ENCODE measurements around the gene CPLX3. TPM values are rescaled to one million over a fixed set of nuclear protein-coding genes. Genes with fewer than 3 reads are reported as not detected.

CPLX3 gene
- total RNA-seq, 1 donor from 2014 or later, result 0.67 TPM

DNA sequence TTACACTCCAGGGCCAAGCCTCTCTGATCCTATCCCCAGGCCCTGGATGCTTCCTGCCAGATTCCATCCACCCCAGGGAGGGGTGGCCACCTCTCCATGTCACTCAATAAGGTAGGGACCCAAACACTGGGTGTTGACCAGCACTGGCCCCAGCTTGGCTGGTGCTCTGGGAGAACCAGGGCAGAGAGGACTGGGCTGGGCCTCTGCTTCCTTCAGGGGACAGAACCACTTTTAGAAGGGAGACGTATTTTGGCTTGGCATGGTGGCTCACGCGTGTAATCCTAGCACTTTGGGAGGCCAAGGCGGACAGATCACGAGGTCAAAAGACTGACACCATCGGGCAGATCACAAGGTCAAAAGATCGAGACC is 4.7 kb upstream of the CPLX3 start:
- DNase-seq (ENCODE audit: low spot score), result no peak
- intact Hi-C loops (cut with DNase I), result no loop called here

DNA sequence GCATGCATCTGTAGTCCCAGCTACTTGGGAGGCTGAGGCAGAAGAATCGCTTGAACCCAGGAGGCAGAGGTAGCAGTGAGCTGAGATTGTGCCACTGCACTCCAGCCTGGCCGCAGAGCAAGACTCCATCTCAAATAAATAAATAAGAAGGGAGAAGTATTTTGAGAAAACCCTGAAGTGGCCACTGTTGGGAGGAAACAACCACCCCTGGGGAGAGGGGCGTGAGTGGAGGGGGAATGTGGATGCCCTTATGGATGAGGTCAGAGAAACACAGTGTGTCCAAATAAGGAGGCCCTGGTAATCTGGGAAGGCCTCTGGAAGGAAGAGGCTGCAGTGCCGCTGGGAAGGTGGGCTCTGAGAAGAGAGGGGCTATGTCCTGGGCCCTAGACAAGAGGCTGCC is 4.2 kb upstream of the CPLX3 start:
- DNase-seq (ENCODE audit: low spot score), result no peak
- intact Hi-C loops (cut with DNase I), result no loop called here

DNA sequence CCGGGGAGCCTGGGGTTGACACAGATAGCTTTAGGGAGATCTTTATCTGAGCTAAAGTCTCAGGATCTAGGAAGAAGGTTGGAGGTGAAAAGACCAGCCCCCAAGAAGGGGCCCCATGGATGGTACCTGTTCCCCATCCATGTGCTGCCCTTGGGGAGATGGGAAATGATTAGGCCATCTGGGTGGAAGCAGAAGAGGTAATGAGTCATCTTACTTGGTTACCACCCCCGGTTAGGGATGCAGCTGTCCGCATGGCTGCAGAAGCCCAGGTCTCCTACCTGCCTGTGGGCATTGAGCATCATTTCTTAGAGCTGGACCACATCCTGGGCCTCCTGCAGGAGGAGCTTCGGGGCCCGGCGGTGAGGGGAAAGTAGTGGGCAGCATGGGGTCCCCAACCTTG is 3.1 kb upstream of the CPLX3 start:
- no peak for DNase-seq (ENCODE audit: low spot score)

DNA sequence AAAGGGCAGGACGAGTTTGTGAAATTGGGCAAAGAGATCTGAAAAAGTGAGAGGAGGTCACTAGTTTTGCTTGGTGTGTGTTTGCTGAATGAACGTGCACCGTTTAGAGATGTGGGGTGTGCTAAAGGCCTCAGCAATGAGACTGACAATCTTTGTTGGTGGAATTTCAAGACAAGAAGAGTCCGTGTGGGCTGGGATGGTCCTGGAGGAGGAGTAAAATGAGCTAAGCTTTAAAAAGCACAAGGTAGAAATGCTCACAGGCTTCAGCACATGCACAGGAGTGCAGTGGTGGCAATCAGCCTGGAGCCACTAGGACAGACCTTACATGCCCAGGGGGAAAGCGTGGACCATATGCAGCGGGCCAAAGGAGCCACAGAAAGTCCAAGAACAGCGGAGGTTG is 1.5 kb upstream of the CPLX3 start:
- no peak for DNase-seq (ENCODE audit: low spot score)
- intact Hi-C loops (cut with DNase I), result no loop called here

More for the DNA sequence above, 3.1 kb upstream of the CPLX3 start:
- intact Hi-C loops (cut with DNase I), result no loop called here

DNA sequence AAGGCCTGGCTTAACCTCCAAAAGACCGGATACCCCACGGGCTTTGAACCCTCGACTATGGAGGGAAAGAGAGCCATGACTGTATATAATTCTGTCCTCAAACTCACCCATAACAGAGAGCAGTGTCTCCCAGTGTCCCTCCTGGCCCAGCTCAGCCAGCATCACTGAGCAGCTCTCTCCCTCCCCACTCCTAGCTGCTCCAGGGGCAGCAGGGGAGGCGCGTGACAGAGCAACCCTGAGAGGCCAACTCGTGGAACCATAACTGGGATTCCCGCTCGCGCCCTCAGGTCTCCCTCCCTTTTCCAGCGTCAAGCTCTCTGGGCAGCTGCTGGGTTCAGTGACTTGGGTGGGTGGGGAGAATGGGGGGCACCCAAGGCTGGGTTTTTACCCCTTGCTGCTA is 561 bp upstream of the CPLX3 start:
- DNase-seq (ENCODE audit: low spot score), result no peak

DNA sequence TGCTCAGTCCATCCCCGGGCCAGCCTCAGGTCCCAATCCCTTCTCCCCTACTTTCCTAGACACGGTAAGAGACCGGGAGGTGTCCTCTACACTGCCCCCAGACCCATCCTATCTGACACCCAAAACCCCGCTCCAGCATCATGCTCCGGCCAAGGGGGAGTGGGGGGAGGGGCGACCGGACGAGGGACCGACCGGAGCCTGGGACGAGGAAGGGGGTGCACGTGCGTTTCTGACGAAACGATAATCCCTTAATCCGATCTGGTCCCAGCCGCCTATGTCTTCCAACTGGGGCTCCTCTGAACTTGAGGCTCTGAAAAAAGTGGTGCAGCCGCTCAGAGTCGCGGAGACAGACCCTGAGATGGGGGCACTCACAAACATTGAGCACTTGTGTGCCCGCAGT is 494 bp downstream of the CPLX3 start:
- DNase-seq (ENCODE audit: low spot score), result no peak
- intact Hi-C loops (cut with DNase I), result no loop called here

More for the DNA sequence above, 561 bp upstream of the CPLX3 start:
- intact Hi-C loops (cut with DNase I), result no loop called here

DNA sequence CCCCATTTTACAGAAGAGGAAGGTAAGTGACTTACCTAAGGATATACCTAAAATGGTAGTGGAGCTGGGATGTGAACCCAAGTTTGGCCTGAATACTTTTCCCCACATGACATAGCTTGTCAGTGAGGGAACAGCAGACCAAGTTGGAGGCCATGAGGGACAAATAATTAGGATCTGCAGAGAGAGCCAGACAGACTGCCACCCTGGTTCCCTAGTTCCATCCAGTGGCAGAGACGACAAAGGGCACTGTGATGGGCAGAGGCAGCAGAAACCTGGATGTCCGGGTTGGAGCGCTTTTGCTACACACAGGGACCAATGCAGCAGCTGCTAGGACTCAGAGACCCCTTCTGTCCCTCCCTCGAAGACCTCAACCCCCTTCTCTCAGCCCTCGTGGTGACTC is 1.2 kb downstream of the CPLX3 start:
- intact Hi-C loops (cut with DNase I), result no loop called here
- no peak for DNase-seq (ENCODE audit: low spot score)

DNA sequence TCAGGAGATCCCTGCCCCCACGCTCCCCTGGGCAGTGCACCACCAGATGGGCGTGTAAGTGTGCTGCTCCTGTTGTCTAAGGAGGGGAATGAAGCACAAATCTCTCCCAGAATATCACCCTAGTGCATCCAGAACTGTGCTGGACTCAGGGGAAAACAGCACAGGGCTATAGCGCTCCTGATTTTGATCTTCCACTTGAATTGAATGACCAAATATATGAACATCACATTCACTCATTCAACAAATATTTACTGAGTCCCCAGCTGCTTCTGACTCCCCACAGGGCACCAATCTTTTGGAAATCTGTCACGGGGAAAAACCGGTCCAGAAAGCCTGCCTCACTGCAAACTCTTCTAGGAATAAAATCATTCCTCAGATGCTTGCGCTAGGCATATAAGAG is 2.4 kb downstream of the CPLX3 start:
- intact Hi-C loops (cut with DNase I), result no loop called here
- no peak for DNase-seq (ENCODE audit: low spot score)

DNA sequence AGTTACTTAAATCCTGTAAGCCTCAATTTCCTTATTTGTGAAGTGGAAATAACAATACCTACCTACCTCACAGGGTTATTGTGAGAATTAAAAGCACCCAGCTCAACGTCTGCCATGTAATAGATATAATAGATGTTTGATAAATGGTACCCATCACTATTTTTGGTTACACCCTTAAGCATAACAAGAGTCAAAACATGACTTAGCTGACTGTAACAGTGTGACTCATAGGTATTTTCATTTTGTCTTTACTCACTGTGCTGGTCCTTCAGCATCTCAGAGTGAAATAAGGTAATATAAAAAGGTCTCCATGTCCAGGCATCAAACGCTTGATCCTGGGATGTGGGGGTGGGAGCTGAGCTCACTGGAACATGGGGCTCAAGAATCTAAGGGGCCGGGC is 3.1 kb downstream of the CPLX3 start:
- intact Hi-C loops (cut with DNase I), result no loop called here
- no peak for DNase-seq (ENCODE audit: low spot score)

DNA sequence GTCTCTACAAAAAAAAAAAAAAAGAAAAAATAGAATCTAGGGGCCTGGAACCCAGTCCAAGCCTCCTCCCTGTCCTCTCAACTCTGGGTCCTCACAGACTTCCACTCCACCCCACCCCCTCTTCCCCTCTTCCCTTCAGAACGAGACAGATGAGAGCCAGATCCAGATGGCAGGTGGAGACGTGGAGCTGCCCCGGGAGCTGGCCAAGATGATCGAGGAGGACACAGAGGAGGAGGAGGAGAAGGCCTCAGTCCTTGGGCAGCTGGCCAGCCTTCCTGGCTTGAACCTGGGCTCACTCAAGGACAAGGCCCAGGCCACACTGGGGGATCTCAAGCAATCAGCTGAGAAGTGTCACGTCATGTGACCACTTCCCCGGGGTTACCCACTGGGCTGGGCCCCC is 3.6 kb downstream of the CPLX3 start:
- intact Hi-C loops (cut with DNase I), result no loop called here

DNA sequence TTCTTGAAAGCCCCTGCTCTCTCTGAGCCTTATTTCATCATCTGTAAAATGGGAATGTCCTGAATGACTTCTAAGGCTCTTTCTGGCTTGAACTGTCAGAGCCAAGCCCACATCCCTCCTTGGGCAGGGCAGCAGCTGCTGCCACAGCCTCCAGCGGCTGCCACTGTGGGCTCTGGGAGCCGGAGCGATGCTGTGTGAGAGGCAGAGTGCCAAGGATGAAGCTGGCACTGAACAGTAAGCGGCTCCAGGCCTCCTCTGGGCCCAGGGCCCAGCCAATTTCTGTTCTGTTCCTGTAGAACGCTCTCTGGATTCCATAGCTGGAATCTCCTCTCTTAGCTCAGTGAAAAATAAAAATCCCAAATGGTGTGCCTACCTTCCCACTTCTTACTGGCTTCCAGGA is 4.4 kb downstream of the CPLX3 start:
- DNase-seq (ENCODE audit: low spot score), result no peak
- intact Hi-C loops (cut with DNase I), result no loop called here

More for the DNA sequence above, 3.6 kb downstream of the CPLX3 start:
- no peak for DNase-seq (ENCODE audit: low spot score)

DNA sequence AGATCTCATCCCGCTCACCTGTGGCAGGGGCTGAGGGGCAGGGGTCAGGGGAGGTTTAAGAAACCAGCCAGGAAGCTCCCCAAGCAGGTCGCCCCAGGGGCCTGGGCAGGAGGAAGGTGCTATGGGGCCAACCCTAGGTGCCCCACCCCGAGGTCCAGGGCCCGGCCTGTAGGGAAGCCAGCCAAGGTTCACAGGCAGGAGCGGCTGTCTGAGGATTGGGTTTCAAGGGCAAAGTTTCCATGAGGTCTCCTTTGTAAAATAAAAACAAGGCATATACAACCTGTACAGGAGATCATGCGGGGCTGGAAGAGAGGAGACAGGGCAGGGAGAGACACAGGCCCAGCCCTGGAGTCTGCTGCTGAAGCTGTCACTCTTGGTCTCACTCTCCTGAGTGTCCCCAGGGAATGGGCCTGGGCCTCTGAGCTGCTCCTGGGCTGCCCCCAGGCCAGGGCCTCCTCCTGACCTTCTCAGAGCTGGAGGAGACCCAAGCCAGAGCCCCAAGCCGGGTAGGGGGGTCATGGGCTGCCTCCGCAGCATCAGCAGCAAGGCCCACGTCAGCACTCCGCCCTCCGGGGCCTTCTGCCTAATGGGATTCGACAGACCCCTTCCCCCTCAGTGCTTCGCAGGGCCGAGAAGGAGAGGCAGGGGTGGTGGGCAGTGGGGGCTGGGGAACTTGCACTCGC is 5.5 kb downstream of the CPLX3 start:
- intact Hi-C loops (cut with DNase I), result no loop called here

DNA sequence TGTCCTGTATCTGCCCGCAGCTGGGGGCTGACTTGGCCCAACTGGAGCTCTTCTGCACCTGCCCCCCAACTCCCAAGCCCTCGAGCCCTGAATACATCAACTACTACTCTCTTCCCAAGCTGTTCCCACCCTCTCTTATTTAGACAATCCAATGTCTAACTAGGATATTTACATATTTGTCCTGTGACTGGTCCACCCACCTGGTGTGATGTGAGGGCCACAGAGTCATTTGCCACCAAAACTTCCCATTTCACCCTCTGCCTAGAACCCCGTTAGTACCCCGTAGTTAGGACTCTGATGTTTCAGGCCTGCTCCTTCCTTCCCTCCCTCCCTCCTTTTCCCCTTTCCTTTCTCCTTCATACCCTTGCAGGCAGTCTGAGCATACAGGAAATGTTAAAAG is 6.4 kb downstream of the CPLX3 start:
- DNase-seq (ENCODE audit: low spot score), result no peak

More for the DNA sequence above, 5.5 kb downstream of the CPLX3 start:
- DNase-seq (ENCODE audit: low spot score), result no peak

DNA sequence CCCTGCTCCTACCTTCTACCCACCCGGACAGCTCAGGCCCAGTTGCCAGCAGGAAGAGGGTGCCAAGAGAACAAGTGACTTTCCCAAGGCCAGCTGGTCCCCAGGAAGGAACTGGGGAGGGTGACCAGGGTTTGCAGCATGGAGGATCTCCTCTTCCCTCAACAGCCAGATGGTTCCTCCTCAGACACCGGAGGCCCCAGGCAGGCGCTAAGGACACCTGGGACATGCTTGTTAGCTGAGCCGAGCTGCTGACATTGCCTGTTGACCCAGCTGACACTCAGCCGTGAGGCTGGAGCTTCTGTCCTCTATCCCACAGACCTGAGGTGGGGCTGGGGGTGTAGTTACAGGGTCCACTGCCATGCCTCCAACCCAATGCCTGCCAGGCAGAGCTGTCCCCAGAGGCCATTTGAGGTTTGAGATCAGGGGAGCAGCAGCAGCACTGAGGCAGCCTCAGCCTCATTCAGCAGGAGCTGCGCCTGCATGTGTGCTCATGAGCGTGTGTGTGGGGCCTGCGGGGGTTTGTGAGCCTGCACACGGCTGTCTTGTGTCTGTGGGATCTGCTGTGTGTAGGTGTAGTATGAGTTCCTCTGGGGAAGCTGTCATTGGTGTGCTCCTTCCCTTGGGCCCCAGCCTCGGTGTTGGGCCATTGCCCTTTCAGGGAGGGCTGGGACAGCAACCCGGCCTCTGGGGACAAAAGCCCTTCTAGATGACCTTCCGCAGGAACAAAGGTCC is 7.1 kb downstream of the CPLX3 start:
- no peak for DNase-seq (ENCODE audit: low spot score)
- intact Hi-C loops (cut with DNase I), result no loop called here

More for the DNA sequence above, 6.4 kb downstream of the CPLX3 start:
- intact Hi-C loops (cut with DNase I), result no loop called here

DNA sequence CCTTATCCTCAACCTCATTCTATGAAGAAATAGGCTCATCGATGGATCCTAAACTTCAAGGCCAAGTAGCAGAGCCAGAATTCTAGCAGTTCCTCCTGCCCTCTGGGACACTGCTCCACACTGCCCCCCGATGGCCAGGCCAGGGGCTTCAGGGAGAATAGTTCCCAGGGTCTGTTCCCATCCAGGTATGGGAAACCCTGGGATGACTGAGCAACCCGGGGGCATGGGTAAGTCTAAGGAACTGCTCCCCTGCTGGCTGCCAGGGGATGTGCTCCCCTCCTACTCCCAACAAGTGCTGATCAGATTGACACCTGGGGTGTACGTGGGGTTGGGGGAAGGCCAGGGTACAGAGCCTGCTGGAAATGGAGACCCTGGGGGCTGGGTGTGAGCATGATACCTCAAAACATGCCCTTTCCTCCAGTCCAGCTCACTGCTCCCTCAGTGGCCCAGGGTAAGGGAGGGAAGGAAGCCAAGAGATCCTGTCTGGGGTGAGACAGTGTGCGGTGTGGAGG is 8.9 kb downstream of the CPLX3 start:
- no peak for DNase-seq (ENCODE audit: low spot score)
- intact Hi-C loops (cut with DNase I), result loop anchor here (5.0 kb wide), 1 partner anchor 63 kb away; no protein-coding TSS in a partner anchor

DNA sequence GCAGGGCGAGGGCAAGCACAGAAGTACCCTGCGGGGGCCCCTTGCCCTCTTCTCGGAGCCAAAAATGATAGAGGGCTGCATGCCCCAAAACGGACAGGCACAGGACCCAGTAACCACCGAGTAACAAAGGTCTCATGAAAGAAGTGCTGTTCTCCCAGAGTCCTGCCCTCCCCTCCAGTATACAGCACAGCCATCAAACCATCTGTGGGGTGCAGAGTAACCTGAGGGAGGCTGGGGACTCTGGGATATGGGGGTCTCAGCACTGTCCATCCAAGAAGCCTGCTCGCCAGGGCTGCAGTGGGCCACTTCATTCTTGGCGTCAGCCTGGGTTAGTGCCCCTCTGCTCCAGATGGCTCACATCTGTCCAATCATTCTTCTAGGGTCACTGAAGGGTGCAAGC is 10.4 kb downstream of the CPLX3 start:
- DNase-seq (ENCODE audit: low spot score), result no peak
- intact Hi-C loops (cut with DNase I), result loop anchor here (5.0 kb wide), 1 partner anchor 65 kb away; no protein-coding TSS in a partner anchor

DNA sequence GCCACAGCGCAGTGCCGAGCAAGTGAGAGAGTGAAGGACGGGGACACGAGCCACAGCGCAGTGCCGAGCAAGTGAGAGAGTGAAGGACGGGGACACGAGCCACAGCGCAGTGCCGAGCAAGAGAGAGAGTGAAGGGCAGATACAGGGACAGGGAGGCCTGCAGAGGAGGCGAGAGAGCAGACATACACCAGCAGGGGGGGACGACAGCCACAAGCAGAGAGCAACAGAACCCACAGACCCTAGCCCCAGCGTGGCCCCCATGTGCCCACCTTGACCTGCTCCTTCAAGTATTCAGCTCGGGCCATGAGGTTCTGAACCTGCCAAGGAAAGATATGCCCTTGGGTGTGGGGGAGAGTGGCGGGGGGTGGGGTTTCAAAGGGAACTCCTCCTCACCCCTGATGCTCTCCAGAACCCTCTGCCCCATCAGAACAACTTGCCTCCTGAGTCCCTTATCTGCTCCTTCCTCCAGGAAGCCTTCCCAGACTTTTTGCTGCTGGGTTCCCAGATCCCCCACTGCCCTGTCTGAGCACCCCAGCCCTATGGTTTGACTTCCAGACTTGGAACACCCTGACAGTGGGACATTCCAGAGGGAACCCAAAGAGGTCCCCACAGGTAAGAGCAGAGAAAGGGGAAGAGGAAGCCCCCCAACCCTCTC is 11.2 kb downstream of the CPLX3 start:
- intact Hi-C loops (cut with DNase I), result loop anchor here (5.0 kb wide), 1 partner anchor 65 kb away; no protein-coding TSS in a partner anchor
- no peak for DNase-seq (ENCODE audit: low spot score)

DNA sequence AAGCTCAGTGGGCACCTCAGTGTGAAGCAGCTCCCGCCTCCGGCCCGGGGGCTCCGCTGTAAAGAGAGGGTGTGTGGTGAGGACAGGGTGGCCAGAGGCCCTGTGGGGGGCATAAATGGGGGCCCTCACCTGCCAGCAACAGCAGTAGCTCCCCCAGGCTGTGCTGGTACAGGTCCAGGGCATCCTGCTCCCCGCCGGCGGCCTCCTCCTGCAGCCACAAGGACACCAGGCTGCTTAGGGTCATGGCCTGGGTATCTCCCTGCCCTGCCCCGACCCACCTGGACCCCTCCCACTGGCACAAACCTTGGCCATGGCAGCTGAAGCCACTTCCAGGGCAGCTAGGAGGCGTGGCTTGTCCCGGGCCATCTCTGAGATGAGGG is 11.7 kb downstream of the CPLX3 start:
- intact Hi-C loops (cut with DNase I), result loop anchor here (5.0 kb wide), 1 partner anchor 66 kb away; no protein-coding TSS in a partner anchor
- no peak for DNase-seq (ENCODE audit: low spot score)

DNA sequence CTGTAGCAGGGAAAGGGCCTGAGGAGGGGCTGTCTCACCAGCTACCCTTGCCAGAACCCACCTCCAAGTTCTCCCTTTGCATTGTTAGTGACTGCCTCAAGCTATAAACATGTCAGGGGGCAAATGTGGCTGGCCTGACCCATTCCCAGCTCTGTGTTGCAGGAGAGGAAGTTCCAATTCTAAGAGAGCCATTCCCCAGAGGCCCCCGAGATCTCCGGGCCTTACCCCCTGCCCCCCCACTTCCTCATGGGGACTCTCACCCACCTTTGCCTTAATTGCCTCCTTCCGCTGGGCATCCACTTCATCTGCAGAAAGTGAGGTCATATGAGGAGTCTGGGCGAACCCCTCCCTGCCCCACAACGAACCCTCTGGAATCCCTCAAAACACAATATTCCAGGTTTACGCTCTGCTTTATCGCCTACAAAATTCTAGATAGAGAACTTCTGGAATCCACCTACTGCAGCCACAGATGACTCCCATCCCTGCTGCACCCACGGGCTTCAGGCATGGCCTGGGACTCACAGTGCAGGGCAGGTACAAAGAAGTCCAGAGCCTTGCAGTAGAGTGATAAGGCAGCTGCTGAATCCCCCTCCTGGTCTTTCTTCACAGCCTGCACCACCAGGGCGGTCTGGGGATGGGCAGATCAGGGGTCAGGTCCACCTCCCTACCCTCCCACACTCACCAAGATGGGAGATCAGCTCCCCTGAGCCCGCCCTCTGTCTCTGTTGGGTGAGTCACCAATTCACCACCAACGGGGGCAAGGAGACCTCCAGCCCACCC is 12.5 kb downstream of the CPLX3 start:
- intact Hi-C loops (cut with DNase I), result loop anchor here (5.0 kb wide), 1 partner anchor 67 kb away; no protein-coding TSS in a partner anchor
- DNase-seq (ENCODE audit: low spot score), result no peak

All from cardiac septum (tissue), 1 donor.